Measurements from ENCODE around the gene RFTN1.

Gene RFTN1

DNA sequence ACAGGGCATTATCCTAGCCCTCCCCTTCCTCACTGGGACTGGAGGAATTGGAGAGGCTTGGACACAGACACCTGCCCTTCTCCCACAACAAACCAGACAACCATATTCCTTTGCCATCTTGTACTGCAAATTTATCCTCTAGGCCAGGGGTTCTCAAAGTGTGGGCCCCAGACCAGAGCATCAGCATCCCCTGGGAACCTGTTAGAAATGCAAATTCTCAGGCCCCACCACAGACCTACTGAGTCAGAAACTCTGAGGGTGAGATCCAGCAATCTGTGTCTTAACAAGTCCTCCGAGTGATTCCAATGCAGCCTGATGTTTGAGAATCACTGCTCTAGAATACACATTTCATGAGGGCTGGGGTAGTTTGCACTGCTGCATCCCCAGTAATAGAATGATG, 133.1 kb downstream of the RFTN1 start:
- DNase-seq (ENCODE audit: low read depth, low spot score), result no peak
- ChIA-PET POLR2A (no interaction called here), CTCF (interaction anchor here (2.9 kb wide), 1 partner anchor 136 kb away, joined by 10 read pairs; no protein-coding TSS in a partner anchor)
- TF ChIP-seq CTCF (IDR thresholded peaks at IDR 0.05; ENCODE audit: insufficient read depth, low read length, missing control alignments), result no peak
- H3K4me3 ChIP-seq (ENCODE audit: low read depth, low read length), result no peak overlapping the region

- no peak for TF ChIP-seq CTCF (IDR thresholded peaks at IDR 0.05; ENCODE audit: insufficient read depth, low read length, missing control alignments)
- no peak overlapping the region for H3K4me3 ChIP-seq (ENCODE audit: low read depth, low read length)
- no peak for DNase-seq (ENCODE audit: low read depth, low spot score)
- CTCF ChIA-PET, result interaction anchor here (1.8 to 2.9 kb wide), 2 partner anchors 90 to 137 kb away, joined by 5 to 10 read pairs; no protein-coding TSS in a partner anchor
- POLR2A ChIA-PET, result no interaction called here
Observed at GRCh38 chr3:16379838-16380237, 133.7 kb downstream of the RFTN1 start.

- DNase-seq (ENCODE audit: low read depth, low spot score), result no peak
- ChIA-PET CTCF (interaction anchor here (1.8 to 2.9 kb wide), 2 partner anchors 89 to 138 kb away, joined by 5 to 10 read pairs; no protein-coding TSS in a partner anchor), POLR2A (interaction anchor here (1.1 kb wide), 1 partner anchor 16 kb away, joined by 3 read pairs; no protein-coding TSS in a partner anchor)
- no peak for TF ChIP-seq CTCF (IDR thresholded peaks at IDR 0.05; ENCODE audit: insufficient read depth, low read length, missing control alignments)
- no peak overlapping the region for H3K4me3 ChIP-seq (ENCODE audit: low read depth, low read length)
Observed at GRCh38 chr3:16378920-16379319, 134.6 kb downstream of the RFTN1 start.

DNA sequence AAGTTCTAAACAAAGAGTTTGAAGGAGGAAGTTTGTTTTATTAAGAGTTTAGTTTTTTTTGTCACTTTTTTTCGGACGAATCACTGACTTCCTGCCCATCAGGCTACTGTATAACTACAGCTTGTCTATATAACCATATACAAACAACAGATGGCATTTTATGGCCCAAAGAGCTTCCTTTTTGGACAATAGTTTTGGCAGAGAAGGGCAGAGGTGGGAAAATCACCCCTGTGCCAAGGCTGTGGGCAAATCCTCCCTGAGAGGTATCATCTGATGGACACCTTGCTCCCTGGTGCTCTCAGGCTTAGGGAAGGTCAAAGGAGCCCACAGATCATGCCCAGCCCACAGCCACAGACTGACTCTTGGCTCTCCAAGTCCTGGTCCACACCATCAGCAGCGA, 135.1 kb downstream of the RFTN1 start:
- no peak for DNase-seq (ENCODE audit: low read depth, low spot score)
- ChIA-PET CTCF (interaction anchor here (1.2 to 2.9 kb wide), 3 partner anchors 59 to 138 kb away, joined by 3 to 10 read pairs (median 5); no protein-coding TSS in a partner anchor), POLR2A (interaction anchor here (1.1 kb wide), 1 partner anchor 17 kb away, joined by 3 read pairs; no protein-coding TSS in a partner anchor)
- H3K4me3 ChIP-seq (ENCODE audit: low read depth, low read length), result no peak overlapping the region
- no peak for TF ChIP-seq CTCF (IDR thresholded peaks at IDR 0.05; ENCODE audit: insufficient read depth, low read length, missing control alignments)

DNA sequence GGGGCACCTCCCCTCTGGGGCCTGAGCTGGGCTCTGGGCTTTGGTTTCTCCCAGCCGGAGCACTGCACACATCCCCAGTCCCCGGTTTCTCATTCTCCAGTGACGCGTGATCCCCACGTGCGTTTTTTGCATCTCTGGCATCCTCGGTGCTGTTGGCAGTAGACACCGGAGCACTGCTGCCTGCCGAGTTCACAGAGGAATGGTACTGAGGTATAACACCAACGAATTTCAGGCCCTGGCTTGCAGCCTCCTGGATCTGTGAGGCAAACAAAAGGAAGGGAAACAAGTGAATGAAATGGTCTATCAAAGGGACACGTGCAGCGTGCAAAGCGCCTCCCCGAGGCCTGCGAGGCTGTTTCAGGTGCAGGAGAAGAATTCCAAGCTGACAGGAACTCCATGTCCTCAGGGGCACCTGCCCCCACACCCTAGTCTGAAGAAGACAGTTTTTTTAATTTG, 135.6 kb downstream of the RFTN1 start:
- ChIA-PET POLR2A (no interaction called here), CTCF (interaction anchor here (1.2 to 2.9 kb wide), 3 partner anchors 58 to 139 kb away, joined by 3 to 10 read pairs (median 5); no protein-coding TSS in a partner anchor)
- TF ChIP-seq CTCF (IDR thresholded peaks at IDR 0.05; ENCODE audit: insufficient read depth, low read length, missing control alignments), result no peak
- DNase-seq (ENCODE audit: low read depth, low spot score), result no peak
- H3K4me3 ChIP-seq (ENCODE audit: low read depth, low read length), result no peak overlapping the region

DNA sequence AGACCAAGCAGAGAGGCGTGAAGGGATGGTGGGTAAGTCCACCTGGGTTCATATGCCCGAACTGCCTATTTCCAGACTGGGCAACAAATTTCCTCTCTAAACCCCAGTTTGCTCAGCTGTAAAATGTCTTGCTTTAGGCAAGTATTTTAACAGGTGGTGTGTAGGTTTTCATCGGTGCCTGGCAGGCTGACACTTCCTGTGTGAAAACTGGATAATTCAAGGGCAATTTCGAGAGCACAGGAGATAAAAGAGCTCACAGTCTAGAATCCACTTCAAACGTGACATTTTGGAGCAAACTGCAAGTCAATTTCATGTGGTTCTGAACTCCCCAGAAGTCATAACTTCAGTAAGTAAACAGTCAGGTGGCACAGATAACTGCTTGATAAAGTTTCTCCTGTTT, 136.3 kb downstream of the RFTN1 start:
- H3K4me3 ChIP-seq (ENCODE audit: low read depth, low read length), result no peak overlapping the region
- CTCF ChIA-PET, result interaction anchor here (1.2 to 2.9 kb wide), 2 partner anchors 58 to 140 kb away, joined by 3 to 10 read pairs; no protein-coding TSS in a partner anchor
- no peak for TF ChIP-seq CTCF (IDR thresholded peaks at IDR 0.05; ENCODE audit: insufficient read depth, low read length, missing control alignments)
- no peak for DNase-seq (ENCODE audit: low read depth, low spot score)
- POLR2A ChIA-PET, result no interaction called here

All from AG04449 (cell line).